CD4-positive, alpha-beta T cell treated with Interleukin-2 at 100 ng/mL for 4 hours (primary cell): ENCODE results near the gene SNX27.
"Not testable (repeated sequence)": the region's sequence is repeated elsewhere in the genome, so short reads cannot be mapped to it uniquely, and the experiment has no call there.

Experiments
- DNase-seq: peaks from one replicate; pipeline ENCODE4 v3.0.0-alpha.2; 2020; ENCODE audit warnings: low spot score

SNX27 gene

GRCh38 chr1:151604291-151604690, 7.6 kb upstream of the SNX27 start:
- no peak for DNase-seq

- DNase-seq: no peak
Measured at GRCh38 chr1:151606384-151606783, 5.5 kb upstream of the SNX27 start.

- no peak for DNase-seq
Measured at GRCh38 chr1:151606857-151607256, 5.0 kb upstream of the SNX27 start.

- no peak for DNase-seq
Measured at GRCh38 chr1:151610142-151610541, 1.7 kb upstream of the SNX27 start.

- DNase-seq: peak; percentile 9
Measured at GRCh38 chr1:151611288-151611790, 511 bp upstream of the SNX27 start.

- no peak for DNase-seq
Measured at GRCh38 chr1:151612501-151613281, 841 bp downstream of the SNX27 start.

GRCh38 chr1:151613282-151613780, 1.5 kb downstream of the SNX27 start:
- DNase-seq: no peak

GRCh38 chr1:151615711-151616504, 4.1 kb downstream of the SNX27 start:
- DNase-seq: no peak

GRCh38 chr1:151616505-151616849, 4.6 kb downstream of the SNX27 start:
- DNase-seq: no peak

GRCh38 chr1:151618003-151618402, 6.2 kb downstream of the SNX27 start:
- DNase-seq: no peak

- no peak for DNase-seq
Measured at GRCh38 chr1:151618470-151618869, 6.6 kb downstream of the SNX27 start.

- DNase-seq: not testable (repeated sequence)
Measured at GRCh38 chr1:151618996-151619395, 7.1 kb downstream of the SNX27 start.

GRCh38 chr1:151619489-151620093, 7.7 kb downstream of the SNX27 start:
- no peak for DNase-seq

GRCh38 chr1:151620286-151620685, 8.4 kb downstream of the SNX27 start:
- no peak for DNase-seq

GRCh38 chr1:151621351-151621750, 9.5 kb downstream of the SNX27 start:
- no peak for DNase-seq

- no peak for DNase-seq
Measured at GRCh38 chr1:151624783-151625182, 12.9 kb downstream of the SNX27 start.

- DNase-seq: no peak
Measured at GRCh38 chr1:151626740-151627334, 15.0 kb downstream of the SNX27 start.

GRCh38 chr1:151629278-151629677, 17.4 kb downstream of the SNX27 start:
- no peak for DNase-seq

GRCh38 chr1:151635479-151636072, 23.7 kb downstream of the SNX27 start:
- no peak for DNase-seq

GRCh38 chr1:151638074-151638775, 26.4 kb downstream of the SNX27 start:
- DNase-seq: no peak

- DNase-seq: no peak
Measured at GRCh38 chr1:151638812-151639211, 27.0 kb downstream of the SNX27 start.
